ENCODE measurements around the gene SYNE1.
A peak's percentile ranks its signal among the peaks of the same experiment; 100 is the strongest.

GRCh38 chr6:152356662-152357061 is 280.5 kb downstream of the SYNE1 start:
- TF ChIP-seq CTCF (IDR thresholded peaks at IDR 0.05) (peak in 1 of 6 experiments; percentile 35), POLR2A (IDR thresholded peaks at IDR 0.05) (no peak)
